ENCODE results near the gene TMEM44.

TMEM44 gene

GRCh38 chr3:194642769-194643168 is 9.6 kb upstream of the TMEM44 start:
- no peaks in the 10 kb centered on the region for H3K27me3 ChIP-seq (ENCODE audit: insufficient read depth, insufficient read length)
- no peak overlapping the region for H3K4me3 ChIP-seq (ENCODE audit: insufficient read length, low read depth)
- peaks cover 5% of the 10 kb centered on the region for H3K4me1 ChIP-seq (ENCODE audit: insufficient read depth, insufficient read length)
- no peaks in the 10 kb centered on the region for H3K9me3 ChIP-seq (ENCODE audit: insufficient read depth, low read length)
- peaks cover 78% of the 10 kb centered on the region for H3K36me3 ChIP-seq (ENCODE audit: insufficient read depth, insufficient read length, low read length)
- no peak for TF ChIP-seq SUZ12 (IDR thresholded peaks at IDR 0.05; ENCODE audit: extremely low read depth, insufficient read depth, insufficient read length)
- TF ChIP-seq ZNF274 (IDR thresholded peaks at IDR 0.05; ENCODE audit: low read depth, low read length), result no peak
- no peak for TF ChIP-seq YY1 (IDR thresholded peaks at IDR 0.05; ENCODE audit: insufficient read depth, insufficient read length)
- no peak for DNase-seq (ENCODE audit: low read depth, low spot score)
- no peak overlapping the region for H3K9ac ChIP-seq (ENCODE audit: insufficient read length, low read depth)

GRCh38 chr3:194640829-194641228 is 7.6 kb upstream of the TMEM44 start:
- no peak for TF ChIP-seq SUZ12 (IDR thresholded peaks at IDR 0.05; ENCODE audit: extremely low read depth, insufficient read depth, insufficient read length)
- Histone ChIP-seq H3K4me1 (ENCODE audit: insufficient read depth, insufficient read length) (peaks cover 5% of the 10 kb centered on the region), H3K9ac (ENCODE audit: insufficient read length, low read depth) (no peak overlapping the region), H3K36me3 (ENCODE audit: insufficient read depth, insufficient read length, low read length) (peaks cover 63% of the 10 kb centered on the region), H3K9me3 (ENCODE audit: insufficient read depth, low read length) (no peaks in the 10 kb centered on the region), H3K4me3 (ENCODE audit: insufficient read length, low read depth) (no peak overlapping the region), H3K27me3 (ENCODE audit: insufficient read depth, insufficient read length) (no peaks in the 10 kb centered on the region)
- peak; percentile 30 for DNase-seq (ENCODE audit: low read depth, low spot score)

GRCh38 chr3:194638991-194639605 is 5.9 kb upstream of the TMEM44 start:
- no peak for DNase-seq (ENCODE audit: low read depth, low spot score)
- no peak for TF ChIP-seq SUZ12 (IDR thresholded peaks at IDR 0.05; ENCODE audit: extremely low read depth, insufficient read depth, insufficient read length)
- TF ChIP-seq ZNF274 (IDR thresholded peaks at IDR 0.05; ENCODE audit: low read depth, low read length), result no peak
- no peak for TF ChIP-seq YY1 (IDR thresholded peaks at IDR 0.05; ENCODE audit: insufficient read depth, insufficient read length)
- no peaks in the 10 kb centered on the region for H3K27me3 ChIP-seq (ENCODE audit: insufficient read depth, insufficient read length)
- peaks cover 48% of the 10 kb centered on the region for H3K36me3 ChIP-seq (ENCODE audit: insufficient read depth, insufficient read length, low read length)
- no peak overlapping the region for H3K4me3 ChIP-seq (ENCODE audit: insufficient read length, low read depth)
- peaks cover 5% of the 10 kb centered on the region for H3K4me1 ChIP-seq (ENCODE audit: insufficient read depth, insufficient read length)
- no peaks in the 10 kb centered on the region for H3K9me3 ChIP-seq (ENCODE audit: insufficient read depth, low read length)
- H3K9ac ChIP-seq (ENCODE audit: insufficient read length, low read depth), result peak overlapping the region; percentile 2

GRCh38 chr3:194637541-194638400 is 4.6 kb upstream of the TMEM44 start:
- Histone ChIP-seq H3K36me3 (ENCODE audit: insufficient read depth, insufficient read length, low read length) (peaks cover 36% of the 10 kb centered on the region), H3K4me3 (ENCODE audit: insufficient read length, low read depth) (no peak overlapping the region), H3K9ac (ENCODE audit: insufficient read length, low read depth) (no peak overlapping the region), H3K9me3 (ENCODE audit: insufficient read depth, low read length) (no peaks in the 10 kb centered on the region), H3K27me3 (ENCODE audit: insufficient read depth, insufficient read length) (no peaks in the 10 kb centered on the region), H3K4me1 (ENCODE audit: insufficient read depth, insufficient read length) (peaks cover 5% of the 10 kb centered on the region)
- no peak for DNase-seq (ENCODE audit: low read depth, low spot score)
- TF ChIP-seq YY1 (IDR thresholded peaks at IDR 0.05; ENCODE audit: insufficient read depth, insufficient read length) (no peak), SUZ12 (IDR thresholded peaks at IDR 0.05; ENCODE audit: extremely low read depth, insufficient read depth, insufficient read length) (no peak), ZNF274 (IDR thresholded peaks at IDR 0.05; ENCODE audit: low read depth, low read length) (no peak)

GRCh38 chr3:194637066-194637465 is 3.8 kb upstream of the TMEM44 start:
- Histone ChIP-seq H3K36me3 (ENCODE audit: insufficient read depth, insufficient read length, low read length) (peaks cover 30% of the 10 kb centered on the region), H3K4me3 (ENCODE audit: insufficient read length, low read depth) (no peak overlapping the region), H3K9me3 (ENCODE audit: insufficient read depth, low read length) (no peaks in the 10 kb centered on the region), H3K9ac (ENCODE audit: insufficient read length, low read depth) (no peak overlapping the region), H3K27me3 (ENCODE audit: insufficient read depth, insufficient read length) (no peaks in the 10 kb centered on the region), H3K4me1 (ENCODE audit: insufficient read depth, insufficient read length) (peaks cover 10% of the 10 kb centered on the region)
- no peak for DNase-seq (ENCODE audit: low read depth, low spot score)
- TF ChIP-seq ZNF274 (IDR thresholded peaks at IDR 0.05; ENCODE audit: low read depth, low read length) (no peak), YY1 (IDR thresholded peaks at IDR 0.05; ENCODE audit: insufficient read depth, insufficient read length) (no peak), SUZ12 (IDR thresholded peaks at IDR 0.05; ENCODE audit: extremely low read depth, insufficient read depth, insufficient read length) (no peak)

- Histone ChIP-seq H3K9ac (ENCODE audit: insufficient read length, low read depth) (peak overlapping the region; percentile 74), H3K9me3 (ENCODE audit: insufficient read depth, low read length) (peaks cover 21% of the 10 kb centered on the region), H3K4me1 (ENCODE audit: insufficient read depth, insufficient read length) (peaks cover 6% of the 10 kb centered on the region), H3K4me3 (ENCODE audit: insufficient read length, low read depth) (peak overlapping the region; percentile 61), H3K36me3 (ENCODE audit: insufficient read depth, insufficient read length, low read length) (peaks cover 34% of the 10 kb centered on the region), H3K27me3 (ENCODE audit: insufficient read depth, insufficient read length) (no peaks in the 10 kb centered on the region)
- DNase-seq (ENCODE audit: low read depth, low spot score), result no peak
- TF ChIP-seq SUZ12 (IDR thresholded peaks at IDR 0.05; ENCODE audit: extremely low read depth, insufficient read depth, insufficient read length) (no peak), ZNF274 (IDR thresholded peaks at IDR 0.05; ENCODE audit: low read depth, low read length) (no peak), YY1 (IDR thresholded peaks at IDR 0.05; ENCODE audit: insufficient read depth, insufficient read length) (no peak)
Measured at GRCh38 chr3:194632809-194633348, 340 bp downstream of the TMEM44 start.

- H3K4me1 ChIP-seq (ENCODE audit: insufficient read depth, insufficient read length), result peaks cover 6% of the 10 kb centered on the region
- H3K4me3 ChIP-seq (ENCODE audit: insufficient read length, low read depth), result peak overlapping the region; percentile 61
- peaks cover 21% of the 10 kb centered on the region for H3K9me3 ChIP-seq (ENCODE audit: insufficient read depth, low read length)
- TF ChIP-seq SUZ12 (IDR thresholded peaks at IDR 0.05; ENCODE audit: extremely low read depth, insufficient read depth, insufficient read length) (no peak), ZNF274 (IDR thresholded peaks at IDR 0.05; ENCODE audit: low read depth, low read length) (no peak), YY1 (IDR thresholded peaks at IDR 0.05; ENCODE audit: insufficient read depth, insufficient read length) (no peak)
- H3K9ac ChIP-seq (ENCODE audit: insufficient read length, low read depth), result peak overlapping the region; percentile 74
- no peak for DNase-seq (ENCODE audit: low read depth, low spot score)
- H3K27me3 ChIP-seq (ENCODE audit: insufficient read depth, insufficient read length), result no peaks in the 10 kb centered on the region
- H3K36me3 ChIP-seq (ENCODE audit: insufficient read depth, insufficient read length, low read length), result peaks cover 38% of the 10 kb centered on the region
Measured at GRCh38 chr3:194632226-194632808, 902 bp downstream of the TMEM44 start.
